Measurements from ENCODE around the gene EXOSC1. TPM values are rescaled to one million over a fixed set of nuclear protein-coding genes. Genes with fewer than 3 reads are reported as not detected.
A peak's percentile ranks its signal among the peaks of the same experiment; 100 is the strongest.

EXOSC1 gene
- total RNA-seq, 3 donors from 2014 or later: 27.7 to 37.9 (median 36.7) TPM

GRCh38 chr10:97401455-97401919 is 44.3 kb downstream of the EXOSC1 start:
- peak overlapping the region; percentile 85 for H3K27ac ChIP-seq
- intact Hi-C loops (cut with DNase I; ENCODE audit: low total_unique reads): no loop called here

GRCh38 chr10:97400665-97401454 is 44.9 kb downstream of the EXOSC1 start, which contains the start of gene RRP12:
Gene RRP12 (minus strand): TSS chr10:97401340. CDS start chr10:97401231, 109 bp downstream.
- H3K27me3 ChIP-seq: no peaks in the 10 kb centered on the region
- TF ChIP-seq CTCF (IDR thresholded peaks at IDR 0.05) (peak in 1 of 3 donors; percentile 14), POLR2A (IDR thresholded peaks at IDR 0.05) (peak; percentile 14), POLR2AphosphoS5 (IDR thresholded peaks at IDR 0.05) (peak; percentile 44 to 84 (median 76))
- peaks cover 5 to 6% of the 10 kb centered on the region in 2 donors for H3K4me1 ChIP-seq
- H3K9me3 ChIP-seq: no peaks in the 10 kb centered on the region
- peak within 1 kb of the TSS; percentile 85 for H3K27ac ChIP-seq
- intact Hi-C loops (cut with DNase I; ENCODE audit: low total_unique reads): no loop called here
- no peaks in the 10 kb centered on the region for H3K36me3 ChIP-seq
- peak; percentile 71 to 89 for DNase-seq (ENCODE audit: low spot score in 2 of 2)
- H3K4me3 ChIP-seq: peak within 1 kb of the TSS; percentile 76 to 82 (median 79)

More at GRCh38 chr10:97401455-97401919, 44.3 kb downstream of the EXOSC1 start:
- DNase-seq (ENCODE audit: low spot score in 2 of 2): no peak
- Histone ChIP-seq H3K4me1 (peaks cover 5 to 6% of the 10 kb centered on the region in 2 donors), H3K4me3 (peak overlapping the region; percentile 76 to 82 (median 79)), H3K9me3 (no peaks in the 10 kb centered on the region), H3K36me3 (no peaks in the 10 kb centered on the region), H3K27me3 (no peaks in the 10 kb centered on the region)
- TF ChIP-seq CTCF (IDR thresholded peaks at IDR 0.05) (no peak), POLR2AphosphoS5 (IDR thresholded peaks at IDR 0.05) (no peak), POLR2A (IDR thresholded peaks at IDR 0.05) (no peak)

- intact Hi-C loops (cut with DNase I; ENCODE audit: low total_unique reads): no loop called here
- Histone ChIP-seq H3K9me3 (no peaks in the 10 kb centered on the region), H3K4me1 (peaks cover 5 to 6% of the 10 kb centered on the region in 2 donors), H3K36me3 (no peaks in the 10 kb centered on the region), H3K27me3 (no peaks in the 10 kb centered on the region), H3K27ac (peak overlapping the region; percentile 85), H3K4me3 (peak overlapping the region; percentile 76 to 82 (median 79))
- peak in 1 of 3 donors; percentile 41 for TF ChIP-seq POLR2AphosphoS5 (IDR thresholded peaks at IDR 0.05)
- no peak for TF ChIP-seq POLR2A (IDR thresholded peaks at IDR 0.05)
- DNase-seq (ENCODE audit: low spot score in 2 of 2): no peak
Observed at GRCh38 chr10:97399843-97400545, 45.8 kb downstream of the EXOSC1 start.

GRCh38 chr10:97396056-97396455 is 49.8 kb downstream of the EXOSC1 start:
- Histone ChIP-seq H3K27me3 (no peaks in the 10 kb centered on the region), H3K27ac (no peak overlapping the region), H3K36me3 (no peaks in the 10 kb centered on the region), H3K9me3 (no peaks in the 10 kb centered on the region), H3K4me3 (no peak overlapping the region), H3K4me1 (peaks cover 5 to 6% of the 10 kb centered on the region in 2 donors)
- no peak for DNase-seq (ENCODE audit: low spot score in 2 of 2)
- intact Hi-C loops (cut with DNase I; ENCODE audit: low total_unique reads): no loop called here
- TF ChIP-seq POLR2AphosphoS5 (IDR thresholded peaks at IDR 0.05) (no peak), POLR2A (IDR thresholded peaks at IDR 0.05) (no peak), CTCF (IDR thresholded peaks at IDR 0.05) (no peak)

- H3K27ac ChIP-seq: no peak overlapping the region
- H3K4me3 ChIP-seq: no peak overlapping the region
- no peak for TF ChIP-seq CTCF (IDR thresholded peaks at IDR 0.05)
- no peak for TF ChIP-seq POLR2AphosphoS5 (IDR thresholded peaks at IDR 0.05)
- no peak for TF ChIP-seq POLR2A (IDR thresholded peaks at IDR 0.05)
- no peaks in the 10 kb centered on the region for H3K4me1 ChIP-seq
- no peaks in the 10 kb centered on the region for H3K27me3 ChIP-seq
- DNase-seq (ENCODE audit: low spot score in 2 of 2): no peak
- no peaks in the 10 kb centered on the region for H3K9me3 ChIP-seq
- intact Hi-C loops (cut with DNase I; ENCODE audit: low total_unique reads): no loop called here
- H3K36me3 ChIP-seq: no peaks in the 10 kb centered on the region
Observed at GRCh38 chr10:97393034-97393573, 52.7 kb downstream of the EXOSC1 start.
